GM18498 (cell line): ENCODE data around the gene SPATA31C1.
"Not testable (repeated sequence)": the region's sequence is repeated elsewhere in the genome, so short reads cannot be mapped to it uniquely, and the experiment has no call there.

Experiments
- ATAC-seq: cut with Tn5 transposase; IDR thresholded peaks from one replicate; pipeline ENCODE4 v1.9.1; 2021; ENCODE audit warnings: mild to moderate bottlenecking, moderate library complexity; ENCODE audit not compliant: unreplicated experiment

SPATA31C1 gene

GRCh38 chr9:87934444-87934843 is 16.7 kb downstream of the SPATA31C1 start:
- not testable (repeated sequence) for ATAC-seq

- not testable (repeated sequence) for ATAC-seq
These were observed 19.6 kb downstream of the SPATA31C1 start for GRCh38 chr9:87937352-87937751.

- ATAC-seq = not testable (repeated sequence)
These were observed 20.2 kb downstream of the SPATA31C1 start for GRCh38 chr9:87937918-87938317.

- ATAC-seq = not testable (repeated sequence)
These were observed 20.6 kb downstream of the SPATA31C1 start for GRCh38 chr9:87938336-87938735.

- not testable (repeated sequence) for ATAC-seq
These were observed 21.3 kb downstream of the SPATA31C1 start for GRCh38 chr9:87939096-87939495.

- ATAC-seq = no peak
These were observed 26.3 kb downstream of the SPATA31C1 start for GRCh38 chr9:87944096-87944495.

GRCh38 chr9:87944682-87945081 is 26.9 kb downstream of the SPATA31C1 start:
- no peak for ATAC-seq

- ATAC-seq = no peak
These were observed 32.5 kb downstream of the SPATA31C1 start for GRCh38 chr9:87950296-87950695.

GRCh38 chr9:87950765-87951488 is 33.2 kb downstream of the SPATA31C1 start:
- no peak for ATAC-seq

GRCh38 chr9:87954230-87954629 is 36.5 kb downstream of the SPATA31C1 start:
- no peak for ATAC-seq

- no peak for ATAC-seq
These were observed 40.1 kb downstream of the SPATA31C1 start for GRCh38 chr9:87957839-87958238.

- ATAC-seq = no peak
These were observed 40.8 kb downstream of the SPATA31C1 start for GRCh38 chr9:87958591-87958990.

GRCh38 chr9:87959916-87960581 is 42.3 kb downstream of the SPATA31C1 start:
- no peak for ATAC-seq

- ATAC-seq = no peak
These were observed 46.0 kb downstream of the SPATA31C1 start for GRCh38 chr9:87963770-87964169.

GRCh38 chr9:87964826-87965225 is 47.1 kb downstream of the SPATA31C1 start:
- ATAC-seq = no peak

- ATAC-seq = no peak
These were observed 50.4 kb downstream of the SPATA31C1 start for GRCh38 chr9:87968155-87968554.

- ATAC-seq = no peak
These were observed 52.8 kb downstream of the SPATA31C1 start for GRCh38 chr9:87970602-87971001.

- no peak for ATAC-seq
These were observed 55.4 kb downstream of the SPATA31C1 start for GRCh38 chr9:87973122-87973521.
